ENCODE measurements around the gene MEX3B. TPM values are rescaled to one million over a fixed set of nuclear protein-coding genes. Genes with fewer than 3 reads are reported as not detected.

MEX3B gene
- total RNA-seq, 1 experiment from 2014 or later = 11.0 TPM

DNA sequence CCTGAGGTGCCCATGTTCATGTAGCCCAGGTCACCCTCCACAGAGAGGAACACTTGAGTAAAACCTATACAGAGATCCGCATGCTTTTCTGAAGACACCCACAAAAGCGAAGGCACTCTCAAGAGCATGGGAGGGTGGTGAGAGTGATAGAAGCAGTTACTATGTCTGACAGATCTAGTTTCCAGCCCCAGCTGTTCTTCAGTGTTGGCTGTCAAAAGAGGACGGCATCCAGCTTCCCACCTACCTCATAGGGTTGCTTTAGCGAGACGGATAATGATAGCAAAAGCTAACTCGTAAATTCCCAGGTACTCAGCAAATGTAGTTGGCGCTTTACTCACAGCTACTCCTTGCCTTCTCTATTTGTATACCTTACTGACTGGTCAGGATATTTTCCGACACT lies 3.0 kb upstream of the MEX3B start:
- H3K36me3 Mint-ChIP-seq (ENCODE audit: insufficient read depth in 1 of 3, low read depth in 3 of 3) = peaks cover 0 to 6% (median 0%) of the 10 kb centered on the region in 3 experiments; a peak in 2 of 7 replicates

More for the DNA sequence above, 3.0 kb upstream of the MEX3B start:
- Histone ChIP-seq H2BK15ac (ENCODE audit: low read depth, low read length) (no peak overlapping the region), H3K14ac (ENCODE audit: insufficient read depth, low read length) (no peak overlapping the region), H2AFZ (ENCODE audit: low read length) (no peak overlapping the region), H4K20me1 (ENCODE audit: control insufficient read depth, insufficient read depth, insufficient read length) (no peaks in the 10 kb centered on the region), H3K79me1 (ENCODE audit: insufficient read depth, low read depth, low read length, poor library complexity, severe bottlenecking) (no peaks in the 10 kb centered on the region), H3K9ac (ENCODE audit: extremely low read depth, insufficient read length, low read length) (no peak overlapping the region), H4K5ac (ENCODE audit: insufficient read length, low read depth, low read length) (no peak overlapping the region), H2BK12ac (ENCODE audit: insufficient read length, low read depth, low read length) (no peak overlapping the region), H2BK120ac (ENCODE audit: low read depth, low read length, poor library complexity, severe bottlenecking) (no peak overlapping the region), H3K23me2 (ENCODE audit: insufficient read length, low read depth, low read length, poor library complexity, severe bottlenecking) (peaks cover 15% of the 10 kb centered on the region), H4K8ac (replicated peaks; ENCODE audit: insufficient read length, low read depth, low read length) (no peak overlapping the region), H3T11ph (ENCODE audit: low read length) (no peak overlapping the region), H3K18ac (ENCODE audit: insufficient read length, low read depth, low read length) (no peak overlapping the region), H3K56ac (ENCODE audit: insufficient read length, low read depth, low read length) (no peak overlapping the region), H3K79me2 (ENCODE audit: insufficient read depth, low read length) (no peaks in the 10 kb centered on the region), H3K4ac (ENCODE audit: low read depth, low read length) (no peak overlapping the region), H2BK20ac (ENCODE audit: low read depth, low read length, poor library complexity, severe bottlenecking) (no peak overlapping the region), H3K27ac (ENCODE audit: insufficient read length, low read depth, low read length) (no peak overlapping the region), H3K4me2 (ENCODE audit: insufficient read depth, insufficient read length, low read length) (no peak overlapping the region), H3K4me1 (ENCODE audit: insufficient read depth, low read length) (no peaks in the 10 kb centered on the region), H4K91ac (ENCODE audit: insufficient read length, low read depth, low read length) (no peak overlapping the region), H2AK5ac (ENCODE audit: insufficient read length, low read length) (no peak overlapping the region), H3K23ac (ENCODE audit: insufficient read length, low read depth, low read length) (no peak overlapping the region), H2BK5ac (ENCODE audit: insufficient read length, low read length) (no peak overlapping the region), H3K27me3 (ENCODE audit: insufficient read depth, low read length) (no peaks in the 10 kb centered on the region; the same call in 1 of the 2 replicates), H3K9me3 (ENCODE audit: control insufficient read depth, low read depth, low read length) (no peaks in the 10 kb centered on the region)
- no peak overlapping the region for H3K4me3 Mint-ChIP-seq
- no peaks in the 10 kb centered on the region for H3K9me3 Mint-ChIP-seq
- TF ChIP-seq, protein P1, sequence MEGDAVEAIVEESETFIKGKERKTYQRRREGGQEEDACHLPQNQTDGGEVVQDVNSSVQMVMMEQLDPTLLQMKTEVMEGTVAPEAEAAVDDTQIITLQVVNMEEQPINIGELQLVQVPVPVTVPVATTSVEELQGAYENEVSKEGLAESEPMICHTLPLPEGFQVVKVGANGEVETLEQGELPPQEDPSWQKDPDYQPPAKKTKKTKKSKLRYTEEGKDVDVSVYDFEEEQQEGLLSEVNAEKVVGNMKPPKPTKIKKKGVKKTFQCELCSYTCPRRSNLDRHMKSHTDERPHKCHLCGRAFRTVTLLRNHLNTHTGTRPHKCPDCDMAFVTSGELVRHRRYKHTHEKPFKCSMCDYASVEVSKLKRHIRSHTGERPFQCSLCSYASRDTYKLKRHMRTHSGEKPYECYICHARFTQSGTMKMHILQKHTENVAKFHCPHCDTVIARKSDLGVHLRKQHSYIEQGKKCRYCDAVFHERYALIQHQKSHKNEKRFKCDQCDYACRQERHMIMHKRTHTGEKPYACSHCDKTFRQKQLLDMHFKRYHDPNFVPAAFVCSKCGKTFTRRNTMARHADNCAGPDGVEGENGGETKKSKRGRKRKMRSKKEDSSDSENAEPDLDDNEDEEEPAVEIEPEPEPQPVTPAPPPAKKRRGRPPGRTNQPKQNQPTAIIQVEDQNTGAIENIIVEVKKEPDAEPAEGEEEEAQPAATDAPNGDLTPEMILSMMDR (conservative IDR thresholded peaks at IDR 0.05) = no peak
- WGBS (ENCODE audit: extremely low coverage, insufficient read length, low lambda C conversion rate) = no CpG with 5 or more reads among the region's 8 CpGs
- peaks cover 32% of the 10 kb centered on the region for H3K27me3 Mint-ChIP-seq (ENCODE audit: low read depth)
- H3K4me1 Mint-ChIP-seq = peaks cover 10 to 16% of the 10 kb centered on the region in 2 experiments
- DNase-seq = no peak
- no peak overlapping the region for H3K27ac Mint-ChIP-seq

Measured in H9 (cell line).